ENCODE measurements around the gene ANKRD16.

DNA sequence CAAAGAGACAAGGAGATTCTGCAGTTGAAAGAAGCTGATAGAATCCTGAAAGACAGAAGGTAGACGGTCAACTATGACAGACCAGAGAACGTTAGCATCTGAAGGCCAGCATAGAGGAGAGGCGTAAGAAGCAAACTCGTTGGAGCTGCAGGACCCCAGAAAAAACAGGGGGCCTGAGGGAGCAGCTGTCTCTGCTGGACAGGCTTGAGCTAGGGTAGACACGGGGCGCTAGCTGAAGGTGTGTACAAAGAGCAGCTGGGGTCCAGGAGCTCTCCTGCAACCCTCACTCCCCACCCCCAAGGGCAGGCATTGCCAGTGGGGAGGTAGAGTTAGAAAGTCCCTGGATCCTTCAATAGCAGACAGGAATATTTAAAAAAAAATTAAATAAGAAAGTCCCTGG, 61.9 kb downstream of the ANKRD16 start:
- TF ChIP-seq, protein P1, sequence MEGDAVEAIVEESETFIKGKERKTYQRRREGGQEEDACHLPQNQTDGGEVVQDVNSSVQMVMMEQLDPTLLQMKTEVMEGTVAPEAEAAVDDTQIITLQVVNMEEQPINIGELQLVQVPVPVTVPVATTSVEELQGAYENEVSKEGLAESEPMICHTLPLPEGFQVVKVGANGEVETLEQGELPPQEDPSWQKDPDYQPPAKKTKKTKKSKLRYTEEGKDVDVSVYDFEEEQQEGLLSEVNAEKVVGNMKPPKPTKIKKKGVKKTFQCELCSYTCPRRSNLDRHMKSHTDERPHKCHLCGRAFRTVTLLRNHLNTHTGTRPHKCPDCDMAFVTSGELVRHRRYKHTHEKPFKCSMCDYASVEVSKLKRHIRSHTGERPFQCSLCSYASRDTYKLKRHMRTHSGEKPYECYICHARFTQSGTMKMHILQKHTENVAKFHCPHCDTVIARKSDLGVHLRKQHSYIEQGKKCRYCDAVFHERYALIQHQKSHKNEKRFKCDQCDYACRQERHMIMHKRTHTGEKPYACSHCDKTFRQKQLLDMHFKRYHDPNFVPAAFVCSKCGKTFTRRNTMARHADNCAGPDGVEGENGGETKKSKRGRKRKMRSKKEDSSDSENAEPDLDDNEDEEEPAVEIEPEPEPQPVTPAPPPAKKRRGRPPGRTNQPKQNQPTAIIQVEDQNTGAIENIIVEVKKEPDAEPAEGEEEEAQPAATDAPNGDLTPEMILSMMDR (IDR thresholded peaks at IDR 0.05), result no peak
- TF ChIP-seq POLR2A (IDR thresholded peaks at IDR 0.05), result no peak
